ENCODE results near the gene PPP1R3E.
"Not testable (repeated sequence)": the region's sequence is repeated elsewhere in the genome, so short reads cannot be mapped to it uniquely, and the experiment has no call there.

Gene PPP1R3E

DNA sequence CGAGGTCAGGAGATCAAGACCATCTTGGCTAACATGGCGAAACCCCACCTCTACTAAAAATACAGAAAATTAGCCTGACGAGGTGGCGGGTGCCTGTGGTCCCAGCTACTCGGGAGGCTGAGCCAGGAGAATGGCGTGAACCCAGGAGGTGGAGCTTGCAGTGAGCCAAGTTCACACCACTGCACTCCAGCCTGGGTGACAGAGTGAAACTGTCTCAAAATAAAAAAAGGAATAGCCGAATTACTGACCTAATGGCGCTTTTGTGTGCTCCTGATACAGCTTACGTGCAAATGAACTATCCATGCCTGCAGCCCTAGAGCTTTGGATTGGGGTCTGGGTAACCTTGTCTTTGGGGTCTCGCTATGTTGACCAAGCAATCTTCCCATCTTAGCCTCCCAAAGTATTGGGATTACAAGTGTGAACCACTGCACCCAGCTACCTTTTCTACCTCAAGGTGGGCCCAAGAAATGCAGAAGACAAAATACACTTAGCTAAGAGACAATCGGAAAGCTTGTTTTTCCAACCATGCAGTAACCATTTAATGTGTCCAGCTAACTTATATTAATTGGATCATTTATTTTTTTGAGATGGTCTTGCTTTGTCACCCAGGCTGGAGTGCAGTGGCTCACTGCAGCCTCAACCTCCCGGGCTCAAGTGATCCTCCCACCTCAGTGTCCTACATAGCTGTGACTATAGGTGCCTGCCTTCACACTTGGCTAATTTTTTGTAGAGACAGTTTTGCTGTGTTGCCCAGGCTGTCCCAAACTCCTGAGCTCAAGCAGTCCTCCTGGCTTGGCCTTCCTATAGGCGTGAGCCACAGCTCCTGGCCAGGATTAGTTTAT lies 24.1 kb upstream of the PPP1R3E start:
- no peak overlapping the region for H3K4me3 ChIP-seq (replicated peaks in 1 of 2; ENCODE audit: low read depth in 2 of 2, low read length in 2 of 2)
- TF ChIP-seq, protein P1, sequence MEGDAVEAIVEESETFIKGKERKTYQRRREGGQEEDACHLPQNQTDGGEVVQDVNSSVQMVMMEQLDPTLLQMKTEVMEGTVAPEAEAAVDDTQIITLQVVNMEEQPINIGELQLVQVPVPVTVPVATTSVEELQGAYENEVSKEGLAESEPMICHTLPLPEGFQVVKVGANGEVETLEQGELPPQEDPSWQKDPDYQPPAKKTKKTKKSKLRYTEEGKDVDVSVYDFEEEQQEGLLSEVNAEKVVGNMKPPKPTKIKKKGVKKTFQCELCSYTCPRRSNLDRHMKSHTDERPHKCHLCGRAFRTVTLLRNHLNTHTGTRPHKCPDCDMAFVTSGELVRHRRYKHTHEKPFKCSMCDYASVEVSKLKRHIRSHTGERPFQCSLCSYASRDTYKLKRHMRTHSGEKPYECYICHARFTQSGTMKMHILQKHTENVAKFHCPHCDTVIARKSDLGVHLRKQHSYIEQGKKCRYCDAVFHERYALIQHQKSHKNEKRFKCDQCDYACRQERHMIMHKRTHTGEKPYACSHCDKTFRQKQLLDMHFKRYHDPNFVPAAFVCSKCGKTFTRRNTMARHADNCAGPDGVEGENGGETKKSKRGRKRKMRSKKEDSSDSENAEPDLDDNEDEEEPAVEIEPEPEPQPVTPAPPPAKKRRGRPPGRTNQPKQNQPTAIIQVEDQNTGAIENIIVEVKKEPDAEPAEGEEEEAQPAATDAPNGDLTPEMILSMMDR (IDR thresholded peaks at IDR 0.05; ENCODE audit: low read depth, low read length) = no peak
- DNase-seq (ENCODE audit: low read depth in 2 of 2) = peak in 1 of 2 donors; percentile 3

- H3K4me3 ChIP-seq (replicated peaks in 1 of 2; ENCODE audit: low read depth in 2 of 2, low read length in 2 of 2); DNase-seq (ENCODE audit: low read depth in 2 of 2): not testable (repeated sequence)
Observed at GRCh38 chr14:23325746-23326145, 23.1 kb upstream of the PPP1R3E start.

- TF ChIP-seq, protein P1 (IDR thresholded peaks at IDR 0.05; ENCODE audit: low read depth, low read length) = no peak
- DNase-seq (ENCODE audit: low read depth in 2 of 2) = no peak
- H3K4me3 ChIP-seq (replicated peaks in 1 of 2; ENCODE audit: low read depth in 2 of 2, low read length in 2 of 2) = no peak overlapping the region
Observed at GRCh38 chr14:23324993-23325392, 22.3 kb upstream of the PPP1R3E start.

- TF ChIP-seq, protein P1 (IDR thresholded peaks at IDR 0.05; ENCODE audit: low read depth, low read length) = no peak
- no peak for DNase-seq (ENCODE audit: low read depth in 2 of 2)
- no peak overlapping the region for H3K4me3 ChIP-seq (replicated peaks in 1 of 2; ENCODE audit: low read depth in 2 of 2, low read length in 2 of 2)
Observed at GRCh38 chr14:23324455-23324846, 21.8 kb upstream of the PPP1R3E start.

DNA sequence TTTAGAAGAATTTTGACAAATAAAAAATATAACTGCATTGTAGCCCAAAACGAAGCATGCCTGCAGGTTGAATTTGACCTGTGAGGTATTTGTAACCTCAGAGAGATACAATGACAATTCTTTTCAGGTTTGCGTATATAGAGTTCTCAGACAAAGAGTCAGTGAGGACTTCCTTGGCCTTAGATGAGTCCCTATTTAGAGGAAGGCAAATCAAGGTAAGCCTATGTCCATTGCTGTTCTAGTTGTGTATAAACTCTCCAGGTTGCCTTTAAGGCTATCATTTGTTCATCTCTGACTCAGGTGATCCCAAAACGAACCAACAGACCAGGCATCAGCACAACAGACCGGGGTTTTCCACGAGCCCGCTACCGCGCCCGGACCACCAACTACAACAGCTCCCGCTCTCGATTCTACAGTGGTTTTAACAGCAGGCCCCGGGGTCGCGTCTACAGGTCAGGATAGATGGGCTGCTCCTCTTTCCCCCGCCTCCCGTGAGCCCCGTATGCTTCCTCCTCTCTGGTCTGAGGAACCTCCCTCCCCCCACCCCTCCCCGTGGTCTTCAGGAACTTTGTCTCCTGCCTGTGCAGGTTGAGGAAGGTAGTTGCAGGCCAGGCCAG lies 21.3 kb upstream of the PPP1R3E start:
- H3K4me3 ChIP-seq (replicated peaks in 1 of 2; ENCODE audit: low read depth in 2 of 2, low read length in 2 of 2) = no peak overlapping the region
- no peak for DNase-seq (ENCODE audit: low read depth in 2 of 2)
- TF ChIP-seq, protein P1 (IDR thresholded peaks at IDR 0.05; ENCODE audit: low read depth, low read length) = no peak

DNA sequence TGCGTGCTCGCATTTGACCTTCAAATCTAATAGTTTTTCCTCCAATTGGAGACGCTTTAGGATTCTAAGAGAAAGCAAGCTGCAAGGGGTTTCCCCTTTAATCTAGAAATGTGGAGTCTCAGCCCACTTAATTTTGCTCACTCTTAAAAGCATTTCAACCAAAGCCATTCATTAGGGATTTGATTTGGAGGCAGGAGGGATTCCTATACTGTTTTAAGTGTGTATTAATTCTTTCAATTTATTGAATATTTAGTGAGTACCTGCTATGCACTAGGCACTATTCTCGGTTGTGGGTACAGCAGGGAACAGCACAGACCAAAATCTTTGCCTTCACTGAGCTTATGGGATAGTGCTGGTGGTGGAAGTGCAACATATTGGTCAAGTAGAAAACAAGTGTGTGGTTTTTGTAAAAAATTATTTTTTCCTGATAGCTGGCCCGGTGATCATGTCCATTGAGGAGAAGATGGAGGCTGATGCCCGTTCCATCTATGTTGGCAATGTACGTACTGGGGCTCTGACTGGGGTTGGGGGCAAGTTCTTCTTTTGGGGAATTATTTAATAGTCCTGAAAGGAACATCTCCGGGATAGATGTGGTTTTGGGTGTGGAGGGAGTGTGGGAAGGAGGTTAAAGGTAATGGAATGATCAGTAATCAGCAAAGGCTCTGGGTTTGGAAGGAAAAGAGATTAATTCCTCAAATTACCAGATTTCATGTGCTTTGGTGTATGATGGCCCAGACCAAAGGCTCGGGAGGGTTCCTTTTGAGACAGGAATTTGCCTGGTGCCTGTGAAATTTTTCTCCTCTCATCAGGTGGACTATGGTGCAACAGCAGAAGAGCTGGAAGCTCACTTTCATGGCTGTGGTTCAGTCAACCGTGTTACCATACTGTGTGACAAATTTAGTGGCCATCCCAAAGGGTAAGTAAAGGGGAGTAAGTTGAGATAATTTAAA lies 20.2 kb upstream of the PPP1R3E start:
- TF ChIP-seq, protein P1 (IDR thresholded peaks at IDR 0.05; ENCODE audit: low read depth, low read length) = no peak
- no peak for DNase-seq (ENCODE audit: low read depth in 2 of 2)
- peak overlapping the region; percentile 81 to 84 for H3K4me3 ChIP-seq (replicated peaks in 1 of 2; ENCODE audit: low read depth in 2 of 2, low read length in 2 of 2)
